GM08714 (cell line): ENCODE measurements around the gene CUX1.
"Not testable (repeated sequence)": the region's sequence is repeated elsewhere in the genome, so short reads cannot be mapped to it uniquely, and the experiment has no call there.

Source experiments
- H3K4me3 ChIP-seq: fragments of 200-500 bp; sonication (Bioruptor generic); 2 replicates; pipeline ENCODE4 v1.5.1; 2014; ENCODE audit warnings: mild to moderate bottlenecking, low read length, inconsistent platforms
- ZNF274 ChIP-seq: IDR thresholded peaks from 2 replicates; pipeline ENCODE4 v1.6.1; 2012; ENCODE audit warnings: mild to moderate bottlenecking, low read depth, low read length

The CUX1 gene

GRCh38 chr7:102155821-102156441, 338.5 kb downstream of the CUX1 start:
- TF ChIP-seq ZNF274: no peak
- no peak overlapping the region for H3K4me3 ChIP-seq

GRCh38 chr7:102156867-102157266, 339.4 kb downstream of the CUX1 start:
- no peak overlapping the region for H3K4me3 ChIP-seq
- TF ChIP-seq ZNF274: no peak

- H3K4me3 ChIP-seq: no peak overlapping the region
- no peak for TF ChIP-seq ZNF274
Measured at GRCh38 chr7:102165136-102165535, 347.7 kb downstream of the CUX1 start.

- H3K4me3 ChIP-seq: no peak overlapping the region
- TF ChIP-seq ZNF274: no peak
Measured at GRCh38 chr7:102167254-102167653, 349.8 kb downstream of the CUX1 start.

GRCh38 chr7:102169651-102170392, 352.4 kb downstream of the CUX1 start:
- no peak for TF ChIP-seq ZNF274
- no peak overlapping the region for H3K4me3 ChIP-seq

GRCh38 chr7:102170393-102170970, 353.1 kb downstream of the CUX1 start:
- no peak for TF ChIP-seq ZNF274

GRCh38 chr7:102173669-102174068, 356.2 kb downstream of the CUX1 start:
- TF ChIP-seq ZNF274: no peak
- H3K4me3 ChIP-seq: no peak overlapping the region

More at GRCh38 chr7:102170393-102170970, 353.1 kb downstream of the CUX1 start:
- no peak overlapping the region for H3K4me3 ChIP-seq

GRCh38 chr7:102175423-102176170, 358.2 kb downstream of the CUX1 start:
- no peak overlapping the region for H3K4me3 ChIP-seq
- TF ChIP-seq ZNF274: no peak

- no peak overlapping the region for H3K4me3 ChIP-seq
- no peak for TF ChIP-seq ZNF274
Measured at GRCh38 chr7:102178410-102178809, 361.0 kb downstream of the CUX1 start.

GRCh38 chr7:102180727-102181126, 363.3 kb downstream of the CUX1 start:
- no peak overlapping the region for H3K4me3 ChIP-seq
- no peak for TF ChIP-seq ZNF274

- H3K4me3 ChIP-seq: no peak overlapping the region
- no peak for TF ChIP-seq ZNF274
Measured at GRCh38 chr7:102181517-102181916, 364.1 kb downstream of the CUX1 start.

- TF ChIP-seq ZNF274: no peak
- H3K4me3 ChIP-seq: no peak overlapping the region
Measured at GRCh38 chr7:102182016-102182415, 364.6 kb downstream of the CUX1 start.

GRCh38 chr7:102183848-102184247, 366.4 kb downstream of the CUX1 start:
- H3K4me3 ChIP-seq: not testable (repeated sequence)

GRCh38 chr7:102184303-102184702, 366.9 kb downstream of the CUX1 start:
- H3K4me3 ChIP-seq: no peak overlapping the region
- TF ChIP-seq ZNF274: no peak

GRCh38 chr7:102185796-102186195, 368.4 kb downstream of the CUX1 start:
- no peak overlapping the region for H3K4me3 ChIP-seq
- no peak for TF ChIP-seq ZNF274

GRCh38 chr7:102186306-102186705, 368.9 kb downstream of the CUX1 start:
- no peak for TF ChIP-seq ZNF274
- no peak overlapping the region for H3K4me3 ChIP-seq
